ENCODE results near the gene UBE2F.
"Not testable (repeated sequence)": the region's sequence is repeated elsewhere in the genome, so short reads cannot be mapped to it uniquely, and the experiment has no call there.

UBE2F gene

DNA sequence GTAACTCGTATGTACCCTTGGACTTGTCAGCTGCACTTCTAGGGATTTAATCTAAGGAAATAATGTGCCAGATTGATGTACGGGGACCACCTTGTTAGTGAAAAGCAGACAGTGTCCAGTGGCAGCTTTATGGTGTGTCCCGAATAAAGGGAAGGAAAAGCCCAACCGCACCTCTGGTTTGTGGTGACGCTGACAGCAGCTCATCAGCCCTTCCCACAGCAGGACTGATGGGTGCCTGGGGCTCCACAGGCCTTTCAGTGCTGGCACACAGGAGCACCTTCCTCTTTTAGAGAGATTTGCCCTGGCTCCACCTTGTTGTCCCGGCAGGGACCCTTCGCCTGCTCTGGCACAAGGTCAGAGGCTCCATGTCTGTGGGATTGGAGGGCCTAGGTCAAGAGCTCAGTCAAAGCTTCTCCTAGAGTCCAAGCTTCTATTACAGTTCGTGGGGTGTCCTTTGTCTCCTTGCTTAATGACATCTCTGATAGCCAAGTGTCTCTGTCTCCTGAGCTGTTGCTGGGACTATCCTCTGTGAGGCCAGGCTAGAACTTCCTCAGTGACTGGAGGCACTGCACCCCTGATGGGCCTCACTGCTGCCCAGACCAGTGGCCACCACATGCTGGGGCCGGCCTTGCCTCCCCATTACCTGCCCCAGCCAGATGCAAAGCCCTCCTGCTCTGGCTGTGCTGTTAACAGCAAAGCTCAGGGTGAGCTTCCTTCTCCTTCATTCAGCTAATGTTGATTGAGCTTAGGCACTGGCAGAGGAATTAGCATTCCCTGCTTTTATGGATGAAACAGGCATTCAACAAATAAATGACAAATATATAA, 61.0 kb downstream of the UBE2F start:
- Histone ChIP-seq H3K36me3 (ENCODE audit: control insufficient read depth, insufficient read depth, low read length) (peaks cover 6% of the 10 kb centered on the region), H3K4me1 (ENCODE audit: control insufficient read depth, insufficient read depth, low read length) (no peaks in the 10 kb centered on the region), H3K9me3 (ENCODE audit: control insufficient read depth, low read length) (no peaks in the 10 kb centered on the region), H3K4me3 (ENCODE audit: low read length) (no peak overlapping the region), H3K27me3 (ENCODE audit: control insufficient read depth, insufficient read depth, low read length) (no peaks in the 10 kb centered on the region), H3K9ac (ENCODE audit: low read length) (no peak overlapping the region)

DNA sequence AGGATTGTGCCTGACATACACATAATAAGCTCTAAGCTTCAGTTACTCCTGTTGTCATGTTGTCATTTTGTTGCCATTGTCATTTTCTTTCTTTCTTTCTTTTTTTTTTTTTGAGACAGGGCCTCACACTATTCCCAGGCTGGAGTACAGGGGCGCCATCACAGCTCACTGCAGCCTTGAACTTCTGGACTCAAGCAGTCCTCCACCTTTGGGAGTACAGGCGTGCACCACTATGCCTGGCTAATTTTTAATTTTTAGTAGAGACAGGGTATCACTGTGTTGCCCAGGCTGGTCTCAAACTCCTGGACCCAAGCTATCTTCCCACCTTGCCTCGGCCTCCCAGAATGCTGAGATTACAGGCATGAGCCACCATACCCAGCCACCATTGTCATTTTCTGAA, 63.0 kb downstream of the UBE2F start:
- no peak overlapping the region for H3K4me3 ChIP-seq (ENCODE audit: low read length)
- H3K4me1 ChIP-seq (ENCODE audit: control insufficient read depth, insufficient read depth, low read length): no peaks in the 10 kb centered on the region
- no peak overlapping the region for H3K9ac ChIP-seq (ENCODE audit: low read length)
- no peaks in the 10 kb centered on the region for H3K27me3 ChIP-seq (ENCODE audit: control insufficient read depth, insufficient read depth, low read length)
- peaks cover 6% of the 10 kb centered on the region for H3K36me3 ChIP-seq (ENCODE audit: control insufficient read depth, insufficient read depth, low read length)
- H3K9me3 ChIP-seq (ENCODE audit: control insufficient read depth, low read length): no peaks in the 10 kb centered on the region

DNA sequence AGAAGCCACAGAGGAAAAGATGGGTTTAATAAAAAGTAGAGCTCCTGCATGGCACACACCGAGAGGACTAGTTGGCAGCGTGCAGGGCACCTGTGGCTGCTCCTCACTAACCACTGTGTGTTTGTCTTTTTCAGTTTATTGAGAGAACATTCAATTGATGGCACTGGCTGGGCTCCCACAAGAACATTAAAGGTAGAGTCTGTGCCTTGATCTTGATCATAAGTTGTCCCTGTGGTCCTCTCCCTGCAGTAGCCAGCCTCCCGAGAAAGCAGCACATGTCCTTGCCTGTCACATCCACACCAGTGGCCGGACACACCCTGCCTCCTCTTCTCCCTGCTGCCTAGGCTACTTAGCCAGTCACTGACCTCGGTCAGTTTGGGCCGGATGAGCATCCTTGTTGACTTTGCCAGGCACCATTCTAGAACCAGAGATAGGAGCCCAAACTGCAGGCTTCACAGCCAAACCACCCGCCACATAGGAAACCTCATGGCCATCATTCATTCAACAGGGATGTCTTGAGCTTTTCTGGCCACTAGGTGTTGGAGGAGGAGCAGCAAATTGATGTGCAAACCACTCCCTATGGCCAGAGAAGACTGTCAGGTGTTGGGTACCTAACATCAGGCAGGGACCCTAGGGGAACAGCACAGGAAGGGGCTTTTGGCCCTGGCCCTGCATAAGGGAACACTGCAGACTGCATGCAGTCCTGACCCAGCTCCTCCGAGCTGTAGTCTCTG, 63.8 kb downstream of the UBE2F start:
- Histone ChIP-seq H3K36me3 (ENCODE audit: control insufficient read depth, insufficient read depth, low read length) (peaks cover 6% of the 10 kb centered on the region), H3K9me3 (ENCODE audit: control insufficient read depth, low read length) (no peaks in the 10 kb centered on the region), H3K27me3 (ENCODE audit: control insufficient read depth, insufficient read depth, low read length) (no peaks in the 10 kb centered on the region), H3K9ac (ENCODE audit: low read length) (no peak overlapping the region), H3K4me3 (ENCODE audit: low read length) (no peak overlapping the region), H3K4me1 (ENCODE audit: control insufficient read depth, insufficient read depth, low read length) (no peaks in the 10 kb centered on the region)

- peaks cover 6% of the 10 kb centered on the region for H3K36me3 ChIP-seq (ENCODE audit: control insufficient read depth, insufficient read depth, low read length)
- H3K27me3 ChIP-seq (ENCODE audit: control insufficient read depth, insufficient read depth, low read length): no peaks in the 10 kb centered on the region
- no peak overlapping the region for H3K9ac ChIP-seq (ENCODE audit: low read length)
Measured at GRCh38 chr2:238031751-238032150, 64.9 kb downstream of the UBE2F start.

DNA sequence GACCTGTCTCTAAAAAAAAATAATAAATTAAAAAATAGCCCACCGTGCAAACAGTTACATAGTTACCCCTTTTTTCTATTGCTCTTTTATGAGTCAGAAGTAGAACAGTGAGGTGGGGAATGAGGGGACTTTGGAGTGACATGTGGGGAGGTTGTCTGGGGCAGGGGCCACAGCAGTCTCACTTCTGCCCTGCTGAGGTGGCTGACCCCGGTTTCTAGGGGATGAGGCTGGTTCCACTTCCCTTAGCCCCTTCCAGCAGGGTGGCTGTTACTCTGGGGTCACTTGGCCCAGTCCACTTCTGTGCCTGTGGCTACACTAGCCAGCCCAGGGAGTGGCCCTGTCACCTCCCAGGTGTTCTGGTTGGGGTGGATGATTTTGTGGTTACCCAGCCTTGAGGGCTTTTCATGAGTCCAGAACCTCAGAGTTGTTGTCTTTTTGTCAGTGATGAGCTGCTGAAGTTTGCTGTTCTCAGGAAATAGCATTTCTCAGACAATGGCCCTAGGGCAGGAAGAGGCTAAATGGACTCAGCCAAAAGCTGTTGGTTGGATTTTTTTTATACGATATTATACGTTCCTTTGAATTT, 66.0 kb downstream of the UBE2F start:
- H3K36me3 ChIP-seq (ENCODE audit: control insufficient read depth, insufficient read depth, low read length): peaks cover 6% of the 10 kb centered on the region
- H3K9me3 ChIP-seq (ENCODE audit: control insufficient read depth, low read length): no peaks in the 10 kb centered on the region
- no peak overlapping the region for H3K4me3 ChIP-seq (ENCODE audit: low read length)
- no peaks in the 10 kb centered on the region for H3K27me3 ChIP-seq (ENCODE audit: control insufficient read depth, insufficient read depth, low read length)
- no peak overlapping the region for H3K9ac ChIP-seq (ENCODE audit: low read length)
- no peaks in the 10 kb centered on the region for H3K4me1 ChIP-seq (ENCODE audit: control insufficient read depth, insufficient read depth, low read length)

More at GRCh38 chr2:238031751-238032150, 64.9 kb downstream of the UBE2F start:
- no peaks in the 10 kb centered on the region for H3K4me1 ChIP-seq (ENCODE audit: control insufficient read depth, insufficient read depth, low read length)
- no peaks in the 10 kb centered on the region for H3K9me3 ChIP-seq (ENCODE audit: control insufficient read depth, low read length)
- no peak overlapping the region for H3K4me3 ChIP-seq (ENCODE audit: low read length)

DNA sequence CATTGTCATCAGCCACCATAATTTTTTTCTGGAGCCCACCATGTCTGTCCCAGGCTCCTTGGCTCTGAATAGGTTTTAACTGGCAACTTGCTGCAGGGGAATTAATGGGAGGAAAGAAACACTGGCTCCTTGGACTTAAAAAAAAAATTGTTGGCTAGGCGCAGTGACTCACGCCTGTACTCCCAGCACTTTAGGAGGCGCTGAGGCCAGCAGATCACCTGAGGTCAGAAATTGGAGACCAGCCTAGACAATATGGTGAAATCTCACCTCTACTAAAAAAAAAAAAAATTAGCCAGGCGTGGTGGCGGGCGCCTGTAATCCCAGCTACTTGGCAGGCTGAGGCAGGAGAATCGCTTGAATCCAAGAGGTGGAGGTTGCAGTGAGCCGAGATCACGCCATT, 67.2 kb downstream of the UBE2F start:
- H3K9ac ChIP-seq (ENCODE audit: low read length); H3K4me1 ChIP-seq (ENCODE audit: control insufficient read depth, insufficient read depth, low read length); H3K27me3 ChIP-seq (ENCODE audit: control insufficient read depth, insufficient read depth, low read length); H3K9me3 ChIP-seq (ENCODE audit: control insufficient read depth, low read length); H3K4me3 ChIP-seq (ENCODE audit: low read length); H3K36me3 ChIP-seq (ENCODE audit: control insufficient read depth, insufficient read depth, low read length): not testable (repeated sequence)

DNA sequence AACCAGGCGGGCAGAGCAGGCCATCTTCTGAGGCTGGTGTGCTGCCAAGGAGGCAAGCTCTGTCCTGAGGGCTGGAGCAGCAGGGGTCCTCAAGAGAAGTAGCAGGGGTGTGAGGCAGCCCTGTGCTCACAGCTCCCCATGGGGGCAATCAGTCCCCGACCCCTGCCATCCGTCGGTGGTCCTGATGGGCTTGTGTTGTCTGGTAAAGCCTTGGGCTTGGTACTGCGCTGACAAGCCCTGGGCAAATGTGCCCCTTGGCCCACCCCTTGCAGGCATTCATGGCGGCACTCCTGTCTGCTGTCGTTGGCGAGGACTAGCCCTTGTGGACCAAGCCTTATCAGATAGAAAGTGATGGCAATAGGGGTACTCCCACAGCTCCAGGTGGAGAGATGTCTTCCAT, 71.4 kb downstream of the UBE2F start:
- no peak overlapping the region for H3K4me3 ChIP-seq (ENCODE audit: low read length)
- H3K36me3 ChIP-seq (ENCODE audit: control insufficient read depth, insufficient read depth, low read length): no peaks in the 10 kb centered on the region
- no peaks in the 10 kb centered on the region for H3K9me3 ChIP-seq (ENCODE audit: control insufficient read depth, low read length)
- no peak overlapping the region for H3K9ac ChIP-seq (ENCODE audit: low read length)
- H3K27me3 ChIP-seq (ENCODE audit: control insufficient read depth, insufficient read depth, low read length): no peaks in the 10 kb centered on the region
- no peaks in the 10 kb centered on the region for H3K4me1 ChIP-seq (ENCODE audit: control insufficient read depth, insufficient read depth, low read length)

- H3K36me3 ChIP-seq (ENCODE audit: control insufficient read depth, insufficient read depth, low read length): no peaks in the 10 kb centered on the region
- no peak overlapping the region for H3K4me3 ChIP-seq (ENCODE audit: low read length)
- no peaks in the 10 kb centered on the region for H3K27me3 ChIP-seq (ENCODE audit: control insufficient read depth, insufficient read depth, low read length)
- no peaks in the 10 kb centered on the region for H3K4me1 ChIP-seq (ENCODE audit: control insufficient read depth, insufficient read depth, low read length)
- H3K9me3 ChIP-seq (ENCODE audit: control insufficient read depth, low read length): no peaks in the 10 kb centered on the region
- H3K9ac ChIP-seq (ENCODE audit: low read length): no peak overlapping the region
Measured at GRCh38 chr2:238039151-238039550, 72.3 kb downstream of the UBE2F start.

DNA sequence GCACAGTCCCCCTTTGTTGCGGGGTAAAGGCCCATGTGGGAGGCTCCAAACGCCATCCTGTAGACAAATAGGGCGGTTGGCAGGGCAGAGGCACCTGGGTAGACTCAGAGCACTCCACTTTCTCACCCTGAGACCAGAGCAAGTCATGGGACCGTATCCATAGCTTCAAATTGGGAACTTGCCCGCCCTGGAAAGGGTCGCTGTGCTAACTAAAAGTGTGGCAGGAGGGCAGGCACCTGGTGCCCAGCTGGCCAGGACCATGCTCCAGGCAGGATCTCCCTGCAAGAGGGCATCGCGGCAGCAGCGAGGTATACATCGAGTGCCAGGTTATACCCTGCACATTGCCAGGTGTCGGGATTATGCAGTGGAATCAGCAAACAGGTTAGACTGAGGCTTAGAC, 73.2 kb downstream of the UBE2F start:
- H3K36me3 ChIP-seq (ENCODE audit: control insufficient read depth, insufficient read depth, low read length): no peaks in the 10 kb centered on the region
- H3K4me3 ChIP-seq (ENCODE audit: low read length): no peak overlapping the region
- H3K9me3 ChIP-seq (ENCODE audit: control insufficient read depth, low read length): no peaks in the 10 kb centered on the region
- no peaks in the 10 kb centered on the region for H3K27me3 ChIP-seq (ENCODE audit: control insufficient read depth, insufficient read depth, low read length)
- no peak overlapping the region for H3K9ac ChIP-seq (ENCODE audit: low read length)
- H3K4me1 ChIP-seq (ENCODE audit: control insufficient read depth, insufficient read depth, low read length): no peaks in the 10 kb centered on the region

- no peaks in the 10 kb centered on the region for H3K36me3 ChIP-seq (ENCODE audit: control insufficient read depth, insufficient read depth, low read length)
Measured at GRCh38 chr2:238040918-238041317, 74.1 kb downstream of the UBE2F start.

DNA sequence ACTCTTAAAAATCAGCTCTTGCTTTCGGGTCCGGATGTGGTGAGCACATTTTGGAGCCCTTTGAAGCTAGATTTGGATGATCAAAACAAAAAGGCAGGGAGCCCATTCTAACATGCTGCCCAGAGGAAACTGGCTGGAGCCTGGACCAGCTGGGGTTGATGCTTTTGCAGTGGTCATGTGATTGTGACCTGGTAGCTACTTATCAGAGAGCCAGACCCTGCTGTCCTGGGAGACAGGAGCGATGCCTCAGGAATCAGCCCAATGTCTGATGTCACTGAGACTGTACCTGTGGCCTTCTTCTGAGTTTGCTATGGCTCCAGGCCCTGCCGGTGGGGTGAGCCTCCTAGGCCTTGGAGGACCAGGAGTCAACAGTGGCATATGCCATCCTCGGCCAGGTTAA, 75.3 kb downstream of the UBE2F start:
- no peak overlapping the region for H3K4me3 ChIP-seq (ENCODE audit: low read length)
- H3K4me1 ChIP-seq (ENCODE audit: control insufficient read depth, insufficient read depth, low read length): no peaks in the 10 kb centered on the region
- H3K9ac ChIP-seq (ENCODE audit: low read length): no peak overlapping the region
- no peaks in the 10 kb centered on the region for H3K27me3 ChIP-seq (ENCODE audit: control insufficient read depth, insufficient read depth, low read length)
- H3K36me3 ChIP-seq (ENCODE audit: control insufficient read depth, insufficient read depth, low read length): no peaks in the 10 kb centered on the region
- H3K9me3 ChIP-seq (ENCODE audit: control insufficient read depth, low read length): no peaks in the 10 kb centered on the region

More at GRCh38 chr2:238040918-238041317, 74.1 kb downstream of the UBE2F start:
- Histone ChIP-seq H3K9me3 (ENCODE audit: control insufficient read depth, low read length) (no peaks in the 10 kb centered on the region), H3K4me3 (ENCODE audit: low read length) (no peak overlapping the region), H3K4me1 (ENCODE audit: control insufficient read depth, insufficient read depth, low read length) (no peaks in the 10 kb centered on the region), H3K9ac (ENCODE audit: low read length) (no peak overlapping the region), H3K27me3 (ENCODE audit: control insufficient read depth, insufficient read depth, low read length) (no peaks in the 10 kb centered on the region)

DNA sequence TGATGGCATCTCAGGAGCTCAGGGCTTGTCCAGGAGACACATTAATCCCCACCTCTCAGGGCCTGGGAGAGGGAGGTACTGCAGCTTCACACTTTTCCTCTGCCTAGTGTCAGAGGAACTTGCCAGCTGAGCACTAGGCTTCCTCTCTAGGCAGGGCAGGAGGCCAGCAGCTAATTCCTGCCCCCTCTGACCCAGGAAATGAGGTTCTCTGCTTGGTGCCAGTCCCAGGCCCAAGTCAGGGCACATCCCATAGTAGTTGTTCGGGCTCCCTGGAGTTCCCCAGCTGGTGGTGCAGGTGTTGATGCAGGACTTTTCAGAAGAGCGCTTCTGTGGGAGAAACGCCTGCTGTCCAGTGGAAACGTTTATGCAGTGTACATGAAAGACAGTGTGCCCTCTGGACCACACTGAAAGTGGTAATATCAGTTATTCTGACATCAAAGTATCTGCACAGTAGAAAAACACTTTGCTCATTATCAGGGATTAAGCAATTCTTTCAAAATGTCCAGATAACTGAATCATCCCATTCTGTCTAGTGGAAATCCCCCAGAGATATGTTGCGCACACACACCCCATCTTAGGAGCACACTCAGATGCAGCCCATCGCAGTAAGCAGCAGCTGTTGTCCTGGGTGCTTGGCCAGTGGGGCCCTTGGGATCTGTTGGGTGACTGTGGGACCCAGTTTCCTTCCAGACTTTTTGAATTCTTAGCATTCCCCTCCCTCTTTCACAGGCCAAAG, 76.2 kb downstream of the UBE2F start:
- Histone ChIP-seq H3K9me3 (ENCODE audit: control insufficient read depth, low read length) (no peaks in the 10 kb centered on the region), H3K27me3 (ENCODE audit: control insufficient read depth, insufficient read depth, low read length) (no peaks in the 10 kb centered on the region), H3K4me1 (ENCODE audit: control insufficient read depth, insufficient read depth, low read length) (no peaks in the 10 kb centered on the region), H3K9ac (ENCODE audit: low read length) (no peak overlapping the region), H3K36me3 (ENCODE audit: control insufficient read depth, insufficient read depth, low read length) (no peaks in the 10 kb centered on the region), H3K4me3 (ENCODE audit: low read length) (no peak overlapping the region)
